HCT116 (cell line): ENCODE data around the gene C9orf78. TPM values are rescaled to one million over a fixed set of nuclear protein-coding genes. Genes with fewer than 3 reads are reported as not detected.

Experiments
- ATAC-seq: fragments of 200-7000 bp; cut with Tn5 transposase; 2 replicates; pipeline ENCODE4 v1.9.1; 2020; ENCODE audit warnings: mild to moderate bottlenecking, moderate library complexity
- BruUV-seq: library from RNA; stranded (reverse); fragments of 400-500 nt; replicated peaks from 2 replicates; lab custom pipeline; 2021; lab: Mats Ljungman, UMichigan
- CTCF ChIA-PET: fragments of 300-600 bp; sonication (Branson Sonifier 250); formaldehyde crosslinking; loops from one replicate; lab custom pipeline; 2021; ENCODE audit warnings: antibody characterized with exemption; lab: Charles Lee
- POLR2A ChIA-PET: fragments of 300-600, 350-600 bp; sonication (Branson Sonifier 250); formaldehyde crosslinking; loops from one replicate; lab custom pipeline; 2021; ENCODE audit warnings: antibody characterized with exemption; lab: Charles Lee
- RAD21 ChIA-PET, 2 experiments: fragments of 300-600 bp; sonication (Branson Sonifier 250); formaldehyde crosslinking; loops; one replicate each; lab custom pipeline; 2023; ENCODE audit warnings: low total read pairs in 2 of 2; ENCODE audit not compliant: uncharacterized antibody in 2 of 2, unreplicated experiment in 2 of 2, low non-redundant PET in 1 of 2; lab: Charles Lee
- DNase-seq: peaks from one replicate; pipeline ENCODE4 v3.0.0-alpha.2; 2010; ENCODE audit warnings: low read depth, low spot score
- H2AFZ ChIP-seq: fragments of 200-600 bp; shearing (Covaris generic), sonication (generic); 2 replicates; pipeline ENCODE4 v1.6.1; 2017; ENCODE audit warnings: low read depth, mixed run types, mixed read lengths, antibody characterized with exemption, low read length; ENCODE audit not compliant: poor library complexity, severe bottlenecking
- H3K27ac ChIP-seq: 2 replicates; pipeline ENCODE4 v1.5.1; 2012; ENCODE audit warnings: low read depth, low read length
- H3K27me3 ChIP-seq: fragments of 200-600 bp; sonication (generic); 2 replicates; pipeline ENCODE4 v1.6.1; 2016; ENCODE audit warnings: mixed run types, low read length, mixed read lengths; ENCODE audit not compliant: insufficient read depth
- H3K36me3 ChIP-seq, 2 experiments: fragments of 200-500 bp in 1 of 2; fragments of 200-600 bp in 1 of 2; sonication (Bioruptor generic) in 1 of 2; sonication (generic) in 1 of 2; 2 replicates each; pipeline versions ENCODE4 v1.5.1 to v1.6.1; 2014 to 2016; ENCODE audit warnings: low read length in 2 of 2, inconsistent platforms in 1 of 2, mixed read lengths in 1 of 2, mixed run types in 1 of 2; ENCODE audit not compliant: insufficient read depth in 2 of 2, control insufficient read depth in 1 of 2
- H3K4me1 ChIP-seq, 2 experiments: fragments of 200-600 bp in 1 of 2; sonication (generic) in 1 of 2; 2 replicates each; pipeline versions ENCODE4 v1.5.1 to v1.6.1; 2012 to 2017; ENCODE audit warnings: low read length in 2 of 2, inconsistent platforms in 1 of 2, mild to moderate bottlenecking in 1 of 2, mixed read lengths in 1 of 2, mixed run types in 1 of 2, moderate library complexity in 1 of 2; ENCODE audit not compliant: insufficient read depth in 2 of 2, control insufficient read depth in 1 of 2
- H3K4me2 ChIP-seq: fragments of 200-600 bp; sonication (generic); 2 replicates; pipeline ENCODE4 v1.6.1; 2017; ENCODE audit warnings: mixed run types, low read length, mixed read lengths
- H3K4me3 ChIP-seq, 2 experiments: fragments of 200-600 bp in 1 of 2; sonication (generic) in 1 of 2; replicated peaks in 1 of 2; 2 replicates each; pipeline ENCODE4 v1.5.1; 2011 to 2016; ENCODE audit warnings: low read length in 2 of 2, control low read depth in 1 of 2, low read depth in 1 of 2, mild to moderate bottlenecking in 1 of 2, mixed read lengths in 1 of 2, mixed run types in 1 of 2
- H3K79me2 ChIP-seq: fragments of 200-600 bp; sonication (generic); 2 replicates; pipeline ENCODE4 v1.6.1; 2017; ENCODE audit warnings: mild to moderate bottlenecking, mixed run types, low read length, moderate library complexity, mixed read lengths; ENCODE audit not compliant: insufficient read depth
- H3K9ac ChIP-seq: fragments of 200-600 bp; sonication (generic); 2 replicates; pipeline ENCODE4 v1.6.1; 2016; ENCODE audit warnings: low read length, mixed read lengths
- H3K9me2 ChIP-seq: fragments of 200-600 bp; sonication (generic), shearing (Covaris generic); 2 replicates; pipeline ENCODE4 v1.6.1; 2017; ENCODE audit warnings: mixed run types, mild to moderate bottlenecking, moderate library complexity; ENCODE audit not compliant: insufficient read depth
- H3K9me3 ChIP-seq, 2 experiments: fragments of 200-500 bp in 1 of 2; fragments of 200-600 bp in 1 of 2; sonication (Bioruptor generic) in 1 of 2; sonication (generic) in 1 of 2; 2 replicates each; pipeline ENCODE4 v1.6.1; 2014 to 2017; ENCODE audit warnings: low read length in 2 of 2, mixed read lengths in 2 of 2, inconsistent platforms in 1 of 2, low read depth in 1 of 2, mild to moderate bottlenecking in 1 of 2, mixed run types in 1 of 2, moderate library complexity in 1 of 2; ENCODE audit not compliant: control insufficient read depth in 1 of 2, insufficient read depth in 1 of 2
- H4K20me1 ChIP-seq: fragments of 200-600 bp; sonication (generic), shearing (Covaris generic); 2 replicates; pipeline ENCODE4 v1.6.1; 2017; ENCODE audit warnings: mixed run types, mild to moderate bottlenecking, moderate library complexity; ENCODE audit not compliant: insufficient read depth
- CTCF ChIP-seq, 3 experiments: fragments of 200-600 bp in 1 of 3; sonication (generic) in 1 of 3; IDR thresholded peaks in 2 of 3; conservative IDR thresholded peaks in 1 of 3; 2 replicates each; pipeline ENCODE4 v1.5.1; 2012 to 2017; ENCODE audit warnings: low read depth in 2 of 3, low read length in 2 of 3, antibody characterized with exemption in 1 of 3, borderline replicate concordance in 1 of 3, control low read depth in 1 of 3, mild to moderate bottlenecking in 1 of 3, mixed read lengths in 1 of 3, mixed run types in 1 of 3, moderate library complexity in 1 of 3; ENCODE audit not compliant: insufficient read depth in 1 of 3
- FOSL1 ChIP-seq: IDR thresholded peaks from 2 replicates; pipeline ENCODE4 v1.6.1; 2012; ENCODE audit warnings: low read depth
- MAX ChIP-seq: IDR thresholded peaks from 2 replicates; pipeline ENCODE4 v1.6.1; 2012
- POLR2AphosphoS5 ChIP-seq: IDR thresholded peaks from 2 replicates; pipeline ENCODE4 v1.6.1; 2011; ENCODE audit warnings: mild to moderate bottlenecking, low read depth, low read length, moderate library complexity
- RAD21 ChIP-seq: IDR thresholded peaks from 2 replicates; pipeline ENCODE4 v1.6.1; 2012; ENCODE audit warnings: low read depth, mild to moderate bottlenecking
- SP1 ChIP-seq: IDR thresholded peaks from 2 replicates; pipeline ENCODE4 v1.6.1; 2012; ENCODE audit warnings: low read depth
- TCF7L2 ChIP-seq: IDR thresholded peaks from 2 replicates; pipeline ENCODE4 v1.7.0; 2011; ENCODE audit warnings: borderline replicate concordance, inconsistent platforms; ENCODE audit not compliant: insufficient read depth, insufficient read length; ENCODE audit errors: extremely low read depth
- ZFX ChIP-seq: fragments of 450-650 bp; IDR thresholded peaks from 2 replicates; pipeline ENCODE4 v1.6.1; 2017
- ZNF274 ChIP-seq: fragments of 200-500 bp; sonication (Bioruptor generic); IDR thresholded peaks from 2 replicates; pipeline ENCODE4 v1.6.1; 2014; ENCODE audit warnings: mild to moderate bottlenecking, low read depth, low read length, inconsistent platforms
- intact Hi-C: fragments of 100-400 bp; cut with micrococcal nuclease; formaldehyde crosslinking; loops from 2 replicates; pipeline ENCODE4 v1.10.0; 2022
- total RNA-seq: library from RNA; stranded (reverse); gene quantifications from one replicate; pipeline ENCODE4 v1.2.1, GENCODE V29; 2021; ENCODE audit not compliant: unreplicated experiment

Gene C9orf78
- total RNA-seq, 1 experiment from 2014 or later, result 41.4 TPM

- H3K9me2 ChIP-seq, result no peaks in the 10 kb centered on the region
- H3K9me3 ChIP-seq, result no peaks in the 10 kb centered on the region
- no TSS peak for BruUV-seq
- TF ChIP-seq TCF7L2 (no peak), CTCF (IDR thresholded peaks at IDR 0.05 in 2 of 3, conservative IDR thresholded peaks at IDR 0.05 in 1 of 3; ENCODE audit: borderline replicate concordance in 1 of 3, insufficient read depth in 1 of 3, low read depth in 2 of 3, low read length in 2 of 3) (no peak), ZNF274 (no peak), ZFX (no peak), SP1 (no peak), FOSL1 (no peak), POLR2AphosphoS5 (no peak), RAD21 (no peak), MAX (no peak)
- no peaks in the 10 kb centered on the region for H3K4me1 ChIP-seq
- H3K36me3 ChIP-seq, result no peaks in the 10 kb centered on the region
- ChIA-PET POLR2A (no interaction called here), RAD21 (no interaction called here), CTCF (no interaction called here)
- H2AFZ ChIP-seq, result no peak overlapping the region
- DNase-seq (no peak), ATAC-seq (no peak)
- no peaks in the 10 kb centered on the region for H3K79me2 ChIP-seq
- no peaks in the 10 kb centered on the region for H4K20me1 ChIP-seq
- intact Hi-C loops, result no loop called here
- no peak overlapping the region for H3K27ac ChIP-seq
- H3K4me2 ChIP-seq, result no peak overlapping the region
- no peak overlapping the region for H3K9ac ChIP-seq
- H3K4me3 ChIP-seq, result no peak overlapping the region
- no peaks in the 10 kb centered on the region for H3K27me3 ChIP-seq
These were observed 34.8 kb upstream of the C9orf78 start for GRCh38 chr9:129869585-129870501.
